Ovary (tissue), 9 donors: Measurements from ENCODE around the gene WDR93. TPM values are rescaled to one million over a fixed set of nuclear protein-coding genes. Genes with fewer than 3 reads are reported as not detected.

ENCODE experiments used
- DNase-seq, 5 donors: peaks; one replicate each; pipeline ENCODE4 v3.0.0-alpha.2; 2019 to 2020
- H3K27ac ChIP-seq, 2 donors: fragments of 200-600 bp; one replicate each; pipeline versions ENCODE4 v1.5.1 to v1.8.0; 2019 to 2022
- H3K27me3 ChIP-seq: fragments of 200-600 bp; one replicate; pipeline ENCODE4 v1.8.0; 2022
- H3K36me3 ChIP-seq: fragments of 200-600 bp; sonication (generic); one replicate; pipeline ENCODE4 v1.5.1; 2019
- H3K4me1 ChIP-seq: one replicate; pipeline ENCODE4 v1.8.1; 2013; ENCODE audit warnings: mild to moderate bottlenecking, moderate library complexity; ENCODE audit not compliant: insufficient read depth
- H3K4me3 ChIP-seq: fragments of 200-600 bp; sonication (generic); one replicate; pipeline ENCODE4 v1.5.1; 2017
- H3K9me3 ChIP-seq, 2 donors: fragments of 200-600 bp in 1 of 2; sonication (generic) in 1 of 2; one replicate each; pipeline versions ENCODE4 v1.5.1 to v1.8.1; 2013 to 2019; ENCODE audit warnings: mild to moderate bottlenecking in 1 of 2, moderate library complexity in 1 of 2
- EP300 ChIP-seq: sonication (generic); formaldehyde crosslinking; IDR thresholded peaks from one replicate; pipeline ENCODE4 v1.6.1; 2017; ENCODE audit warnings: antibody characterized with exemption
- POLR2A ChIP-seq: fragments of 450-650 bp; IDR thresholded peaks from one replicate; pipeline ENCODE4 v1.6.1; 2017; ENCODE audit warnings: antibody characterized with exemption, mild to moderate bottlenecking, moderate library complexity
- WGBS, 3 donors: extraction: QIAGEN DNeasy Blood & Tissue Kit in 1 of 3; methylation state at CpG; one replicate each; pipeline versions ENCODE4 v1.1.5 to v1.1.7; 2013 to 2017; 5-methylcytosine and 5-hydroxymethylcytosine counted together
- intact Hi-C, 4 donors: fragments of 100-400 bp; cut with DNase I; formaldehyde crosslinking; loops; one replicate each; pipeline versions ENCODE4 v1.11.0 to v1.15.1; 2022 to 2023
- polyA plus RNA-seq, 2 donors: library from polyadenylated mRNA; stranded (reverse); fragments of 200-250 nt in 1 of 2; fragments of 350-450 nt in 1 of 2; fragmentation: Illumina TruSeq in 1 of 2; extraction: RNeasy Lipid Tissue Mini Kit (QIAGEN cat#74804) in 1 of 2; gene quantifications; one replicate each; pipeline ENCODE4 v1.2.3, GENCODE V29; 2013 to 2014
- total RNA-seq, 7 donors: library from RNA; depleted of rRNA in 2 of 7; stranded (reverse); fragments of >200 nt in 2 of 7; fragmentation: NEBNext Ultra II Directional in 3 of 7; extraction: Animal tissue kit (Norgen Biotek cat#: 25700) in 3 of 7; gene quantifications; one replicate each; pipeline versions ENCODE4 v1.1.0 to v1.2.4, GENCODE V29; 2016 to 2023
- TF ChIP-seq, protein P1 (sequence below), 3 donors: fragments of 450-650 bp in 2 of 3; fragments of 200-600 bp in 1 of 3; IDR thresholded peaks; one replicate each; pipeline versions ENCODE4 v1.5.1 to v1.8.0; 2016 to 2022; ENCODE audit warnings: antibody characterized with exemption in 3 of 3, mild to moderate bottlenecking in 1 of 3
- donor health status: DM: no; HTN: no; CAD: no; lungs with moderate emphysema.
- donor health status: DM: no; HTN: no; CAD: no.
- donor health status: Bipolar disorder and iron deficiency.
- donor health status: DM: yes; HTN: yes; CAD: no.
- donor health status: DM: no; HTN: no; CAD: no.
- donor health status: DM: yes; HTN: yes; CAD: no.

WDR93 gene
- total and polyA plus RNA-seq, 9 donors = 0.23 to 3.2 (median 0.46) TPM; not detected in 1

DNA sequence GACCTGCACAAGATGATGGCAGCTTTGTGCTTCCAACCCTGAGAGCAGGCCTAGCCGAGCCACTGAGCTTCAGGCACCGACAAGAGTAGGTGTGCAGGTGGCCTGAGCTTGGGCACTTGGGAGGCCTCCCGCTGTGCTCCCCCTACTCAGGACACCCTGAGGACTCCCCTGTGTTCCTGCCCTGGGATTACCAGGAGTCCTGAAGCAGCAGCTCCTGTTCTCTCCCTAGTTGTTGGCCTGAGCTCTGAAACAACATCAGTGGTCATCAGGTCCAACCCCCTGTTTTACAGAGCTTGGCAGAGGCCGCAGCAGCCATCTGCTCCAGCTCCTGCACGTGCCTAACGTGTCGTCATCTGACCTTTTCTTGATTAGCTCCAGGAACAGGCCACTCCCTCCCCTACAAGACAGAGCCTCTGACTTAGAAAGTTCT, 77.5 kb downstream of the WDR93 start:
- intact Hi-C loops = loop anchor here in 2 of 4 donors (10.0 kb wide), 2 partner anchors 107 to 307 kb away; no protein-coding TSS in a partner anchor
- 44 to 48% (median 44%) methylated on average over 7 of the region's 7 CpGs for WGBS, 3 donors
- Histone ChIP-seq H3K4me3 (no peak overlapping the region), H3K27ac (no peak overlapping the region), H3K27me3 (no peaks in the 10 kb centered on the region), H3K9me3 (no peaks in the 10 kb centered on the region), H3K36me3 (no peaks in the 10 kb centered on the region), H3K4me1 (no peaks in the 10 kb centered on the region)
- DNase-seq = no peak
- TF ChIP-seq, protein P1, sequence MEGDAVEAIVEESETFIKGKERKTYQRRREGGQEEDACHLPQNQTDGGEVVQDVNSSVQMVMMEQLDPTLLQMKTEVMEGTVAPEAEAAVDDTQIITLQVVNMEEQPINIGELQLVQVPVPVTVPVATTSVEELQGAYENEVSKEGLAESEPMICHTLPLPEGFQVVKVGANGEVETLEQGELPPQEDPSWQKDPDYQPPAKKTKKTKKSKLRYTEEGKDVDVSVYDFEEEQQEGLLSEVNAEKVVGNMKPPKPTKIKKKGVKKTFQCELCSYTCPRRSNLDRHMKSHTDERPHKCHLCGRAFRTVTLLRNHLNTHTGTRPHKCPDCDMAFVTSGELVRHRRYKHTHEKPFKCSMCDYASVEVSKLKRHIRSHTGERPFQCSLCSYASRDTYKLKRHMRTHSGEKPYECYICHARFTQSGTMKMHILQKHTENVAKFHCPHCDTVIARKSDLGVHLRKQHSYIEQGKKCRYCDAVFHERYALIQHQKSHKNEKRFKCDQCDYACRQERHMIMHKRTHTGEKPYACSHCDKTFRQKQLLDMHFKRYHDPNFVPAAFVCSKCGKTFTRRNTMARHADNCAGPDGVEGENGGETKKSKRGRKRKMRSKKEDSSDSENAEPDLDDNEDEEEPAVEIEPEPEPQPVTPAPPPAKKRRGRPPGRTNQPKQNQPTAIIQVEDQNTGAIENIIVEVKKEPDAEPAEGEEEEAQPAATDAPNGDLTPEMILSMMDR (IDR thresholded peaks at IDR 0.05) = no peak
- TF ChIP-seq POLR2A (no peak), EP300 (no peak)

DNA sequence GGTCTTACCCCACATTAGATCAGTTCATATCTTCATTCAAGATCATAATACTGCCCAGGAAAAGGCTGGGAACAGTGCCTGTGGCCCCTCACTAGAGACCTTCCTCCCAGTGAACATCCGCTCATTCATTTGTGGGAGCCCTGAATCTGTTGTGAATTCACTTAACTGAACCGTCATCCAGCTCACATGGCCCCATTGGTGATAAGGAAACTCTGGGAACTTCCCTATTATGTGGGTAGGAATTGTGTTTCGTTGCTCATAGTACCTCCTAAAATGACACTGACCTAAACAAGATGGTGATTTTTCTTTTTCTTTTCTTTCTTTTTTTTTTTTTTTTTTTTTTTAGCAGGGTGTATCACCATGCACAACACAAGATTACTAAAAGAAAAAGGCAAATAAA, 78.8 kb downstream of the WDR93 start:
- 90 to 93% (median 91%) methylated on average over 3 of the region's 3 CpGs for WGBS, 3 donors
- intact Hi-C loops = loop anchor here in 2 of 4 donors (10.0 kb wide), 2 partner anchors 105 to 305 kb away; no protein-coding TSS in a partner anchor

DNA sequence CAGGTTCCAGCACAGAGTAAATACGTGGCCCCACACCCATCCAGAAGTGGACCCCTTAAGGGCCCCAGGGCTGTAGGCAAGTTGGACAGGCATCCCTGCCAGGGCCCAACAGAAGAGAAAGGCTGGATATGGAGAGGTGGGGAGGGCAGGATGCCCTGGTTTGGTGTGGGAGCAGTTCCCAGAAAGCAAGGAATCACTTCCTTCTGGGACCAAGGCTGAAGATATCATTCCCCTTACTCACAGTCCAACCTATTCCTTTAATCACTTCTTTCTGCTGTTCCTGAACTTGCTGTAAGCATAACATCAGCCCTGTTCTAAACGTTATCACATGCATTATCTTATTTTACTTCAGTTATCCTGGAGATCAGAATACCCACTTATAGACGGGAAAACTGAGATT, 79.4 kb downstream of the WDR93 start:
- Histone ChIP-seq H3K27ac (no peak overlapping the region), H3K4me1 (no peaks in the 10 kb centered on the region), H3K36me3 (no peaks in the 10 kb centered on the region), H3K9me3 (no peaks in the 10 kb centered on the region), H3K4me3 (no peak overlapping the region), H3K27me3 (no peaks in the 10 kb centered on the region)
- DNase-seq = no peak
- 74 to 79% (median 77%) methylated on average over 3 of the region's 3 CpGs for WGBS, 3 donors
- intact Hi-C loops = loop anchor here in 1 of 4 donors (10.0 kb wide), 1 partner anchor 105 kb away; no protein-coding TSS in a partner anchor
- TF ChIP-seq, protein P1 (IDR thresholded peaks at IDR 0.05) = no peak
- TF ChIP-seq EP300 (no peak), POLR2A (no peak)

More for the DNA sequence above, 78.8 kb downstream of the WDR93 start:
- Histone ChIP-seq H3K27ac (no peak overlapping the region), H3K4me3 (no peak overlapping the region), H3K27me3 (no peaks in the 10 kb centered on the region), H3K9me3 (no peaks in the 10 kb centered on the region), H3K4me1 (no peaks in the 10 kb centered on the region), H3K36me3 (no peaks in the 10 kb centered on the region)
- no peak for DNase-seq
- no peak for TF ChIP-seq POLR2A
- TF ChIP-seq EP300 = no peak
- TF ChIP-seq, protein P1 (IDR thresholded peaks at IDR 0.05) = no peak

DNA sequence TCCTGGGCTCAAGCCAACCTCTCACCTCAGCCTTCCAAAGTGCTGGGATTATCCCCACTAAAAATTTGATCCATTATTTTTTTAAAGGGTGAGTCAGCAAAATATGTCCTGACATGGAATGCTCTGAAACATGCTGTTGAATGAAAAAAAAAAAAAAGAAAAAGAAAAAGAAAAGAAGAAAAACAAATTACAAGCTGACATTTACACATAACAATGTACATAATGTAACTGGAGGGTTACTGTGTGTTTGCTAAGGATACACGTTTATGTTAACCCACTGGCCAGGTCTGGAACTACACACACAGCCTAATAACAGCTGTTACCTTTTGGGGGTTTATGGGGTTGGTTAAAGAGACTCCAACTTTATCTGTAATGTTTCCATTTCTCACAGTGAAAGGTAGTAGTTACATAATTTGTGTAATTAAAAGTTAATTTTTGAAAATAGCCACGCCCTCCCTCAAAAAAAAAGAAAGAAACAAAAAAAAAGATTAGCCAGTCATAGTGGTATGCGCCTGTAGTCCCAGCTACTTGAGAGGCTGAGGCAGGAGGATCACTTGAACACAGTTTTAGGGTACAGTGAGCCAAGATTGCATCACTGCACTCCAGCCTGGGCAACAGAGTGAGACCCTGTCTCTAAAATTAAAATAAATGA, 82.4 kb downstream of the WDR93 start:
- intact Hi-C loops = loop anchor here in 1 of 4 donors (10.0 kb wide), 1 partner anchor 102 kb away; no protein-coding TSS in a partner anchor
- H3K27me3 ChIP-seq = no peaks in the 10 kb centered on the region

More for the DNA sequence above, 82.4 kb downstream of the WDR93 start:
- no peaks in the 10 kb centered on the region for H3K4me1 ChIP-seq
- TF ChIP-seq, protein P1 (IDR thresholded peaks at IDR 0.05) = no peak
- no peak for TF ChIP-seq EP300
- no peak for TF ChIP-seq POLR2A
- H3K4me3 ChIP-seq = no peak overlapping the region
- H3K9me3 ChIP-seq = no peaks in the 10 kb centered on the region
- DNase-seq = no peak
- no peaks in the 10 kb centered on the region for H3K36me3 ChIP-seq
- WGBS, 3 donors = 65 to 68% (median 65%) methylated on average over 3 of the region's 3 CpGs
- H3K27ac ChIP-seq = no peak overlapping the region
